Measurements from ENCODE around the gene SP140L. TPM values are rescaled to one million over a fixed set of nuclear protein-coding genes. Genes with fewer than 3 reads are reported as not detected.

The SP140L gene
- total RNA-seq, 6 donors from 2014 or later = 15.5 to 38.8 (median 18.9) TPM

DNA sequence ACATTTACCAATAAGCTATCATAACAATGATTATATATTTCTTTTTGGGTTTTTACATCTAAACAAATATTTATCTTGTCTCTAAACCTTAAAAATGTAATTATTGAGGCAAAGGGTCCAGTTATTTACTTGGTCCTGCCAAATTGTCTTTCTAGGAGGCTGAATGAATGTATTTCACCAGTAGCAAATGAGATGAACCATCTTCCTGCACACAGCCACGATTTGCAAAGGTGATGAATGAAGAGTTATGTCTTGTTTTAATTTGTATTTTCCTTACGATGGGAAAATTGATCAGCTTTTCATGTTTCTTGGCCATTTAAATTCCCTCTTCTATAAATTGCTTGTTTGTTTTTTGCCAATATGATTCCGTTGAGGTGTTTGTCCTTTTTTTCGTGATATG is 90.4 kb downstream of the SP140L start:
- Histone ChIP-seq H3K36me3 (peaks cover 0 to 4% (median 0%) of the 10 kb centered on the region in 4 donors), H3K9me3 (no peaks in the 10 kb centered on the region), H3K4me1 (peaks cover 45 to 85% (median 57%) of the 10 kb centered on the region in 4 donors), H3K27ac (peak overlapping the region; percentile 24 to 96 (median 94)), H3K27me3 (no peaks in the 10 kb centered on the region), H3K4me3 (peak overlapping the region; percentile 54 to 75 (median 72))
- no peak for ATAC-seq (ENCODE audit: low FRiP score in 2 of 2)
- TF ChIP-seq POLR2A (IDR thresholded peaks at IDR 0.05) (no peak), EP300 (IDR thresholded peaks at IDR 0.05) (no peak), POLR2AphosphoS5 (IDR thresholded peaks at IDR 0.05) (no peak)
- TF ChIP-seq, protein P1, sequence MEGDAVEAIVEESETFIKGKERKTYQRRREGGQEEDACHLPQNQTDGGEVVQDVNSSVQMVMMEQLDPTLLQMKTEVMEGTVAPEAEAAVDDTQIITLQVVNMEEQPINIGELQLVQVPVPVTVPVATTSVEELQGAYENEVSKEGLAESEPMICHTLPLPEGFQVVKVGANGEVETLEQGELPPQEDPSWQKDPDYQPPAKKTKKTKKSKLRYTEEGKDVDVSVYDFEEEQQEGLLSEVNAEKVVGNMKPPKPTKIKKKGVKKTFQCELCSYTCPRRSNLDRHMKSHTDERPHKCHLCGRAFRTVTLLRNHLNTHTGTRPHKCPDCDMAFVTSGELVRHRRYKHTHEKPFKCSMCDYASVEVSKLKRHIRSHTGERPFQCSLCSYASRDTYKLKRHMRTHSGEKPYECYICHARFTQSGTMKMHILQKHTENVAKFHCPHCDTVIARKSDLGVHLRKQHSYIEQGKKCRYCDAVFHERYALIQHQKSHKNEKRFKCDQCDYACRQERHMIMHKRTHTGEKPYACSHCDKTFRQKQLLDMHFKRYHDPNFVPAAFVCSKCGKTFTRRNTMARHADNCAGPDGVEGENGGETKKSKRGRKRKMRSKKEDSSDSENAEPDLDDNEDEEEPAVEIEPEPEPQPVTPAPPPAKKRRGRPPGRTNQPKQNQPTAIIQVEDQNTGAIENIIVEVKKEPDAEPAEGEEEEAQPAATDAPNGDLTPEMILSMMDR (IDR thresholded peaks at IDR 0.05) = no peak
- no peak for DNase-seq
- 36 to 38% methylated on average over 4 of the region's 4 CpGs for WGBS, 2 donors

DNA sequence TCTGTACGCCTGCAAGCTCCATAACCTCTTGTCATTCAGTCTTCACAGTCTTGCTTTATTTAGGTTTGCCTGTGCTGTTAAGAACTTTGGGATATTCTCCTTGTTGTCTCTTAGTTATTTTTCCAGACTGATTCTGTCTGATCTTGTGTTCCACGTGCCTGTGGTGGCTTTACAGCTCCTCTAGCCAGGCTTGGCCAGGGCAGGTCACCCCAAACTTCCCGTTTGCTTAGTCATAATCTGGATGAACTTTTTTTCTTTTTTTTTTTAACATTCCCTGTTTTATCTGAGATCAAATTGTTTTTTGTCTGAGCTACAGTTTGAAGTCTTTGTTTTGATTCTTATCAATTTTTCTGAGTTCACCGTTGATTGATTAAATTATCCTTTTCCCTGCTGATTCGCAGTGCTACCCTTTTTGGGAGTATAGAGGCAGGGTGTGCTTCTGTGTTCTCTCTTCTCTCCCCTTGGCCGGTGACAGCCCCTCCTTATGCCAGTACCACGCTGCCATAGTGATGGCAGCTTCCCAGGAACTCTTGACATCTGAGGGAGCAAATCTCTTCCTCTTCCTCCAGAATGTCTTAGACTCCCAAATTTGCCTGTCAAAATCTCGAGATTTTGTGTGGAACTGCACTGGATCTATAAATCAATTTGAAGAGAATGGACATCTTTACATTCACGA is 91.5 kb downstream of the SP140L start:
- Histone ChIP-seq H3K9me3 (no peaks in the 10 kb centered on the region), H3K36me3 (peaks cover 0 to 4% (median 0%) of the 10 kb centered on the region in 4 donors), H3K27me3 (no peaks in the 10 kb centered on the region), H3K4me3 (peak overlapping the region; percentile 22 to 75 (median 63)), H3K4me1 (peaks cover 52 to 85% (median 63%) of the 10 kb centered on the region in 4 donors), H3K27ac (peak overlapping the region in 3 of 4 donors; percentile 92 to 96 (median 96))
- ATAC-seq (ENCODE audit: low FRiP score in 2 of 2) (no peak), DNase-seq (peak in 1 of 2 donors; percentile 69)
- TF ChIP-seq EP300 (IDR thresholded peaks at IDR 0.05) (no peak), POLR2AphosphoS5 (IDR thresholded peaks at IDR 0.05) (no peak), POLR2A (IDR thresholded peaks at IDR 0.05) (no peak)
- TF ChIP-seq, protein P1 (IDR thresholded peaks at IDR 0.05) = no peak
- 30 to 33% methylated on average over 9 of the region's 9 CpGs for WGBS, 2 donors

DNA sequence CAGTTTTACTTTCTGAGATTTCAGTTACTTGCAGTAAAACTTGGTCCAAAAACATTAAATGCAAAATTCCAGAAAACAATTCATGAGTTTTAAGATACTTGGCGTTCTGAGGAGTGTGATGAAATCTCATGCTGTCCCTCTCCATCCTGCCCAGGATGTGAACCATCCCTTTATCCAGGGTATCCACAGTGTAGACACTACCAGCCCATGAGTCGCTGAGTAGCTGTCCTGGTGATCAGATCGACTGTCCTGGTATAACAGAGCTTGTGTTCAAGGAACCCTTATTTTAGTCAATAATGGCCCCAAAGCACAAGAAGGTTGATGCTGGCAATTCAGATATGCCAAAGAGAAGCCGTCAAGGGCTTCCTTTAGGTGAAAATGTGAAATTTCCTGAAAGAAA is 92.2 kb downstream of the SP140L start:
- no peaks in the 10 kb centered on the region for H3K9me3 ChIP-seq
- DNase-seq = no peak
- H3K27me3 ChIP-seq = no peaks in the 10 kb centered on the region
- ATAC-seq (ENCODE audit: low FRiP score in 2 of 2) = no peak
- TF ChIP-seq EP300 (IDR thresholded peaks at IDR 0.05) (no peak), POLR2A (IDR thresholded peaks at IDR 0.05) (no peak), POLR2AphosphoS5 (IDR thresholded peaks at IDR 0.05) (no peak)
- TF ChIP-seq, protein P1 (IDR thresholded peaks at IDR 0.05) = no peak
- H3K36me3 ChIP-seq = peaks cover 0 to 6% (median 0%) of the 10 kb centered on the region in 4 donors
- H3K4me3 ChIP-seq = peak overlapping the region in 2 of 4 donors; percentile 72 to 75
- H3K27ac ChIP-seq = peak overlapping the region in 2 of 4 donors; percentile 30 to 96
- H3K4me1 ChIP-seq = peaks cover 58 to 86% (median 67%) of the 10 kb centered on the region in 4 donors
- 74 to 77% methylated on average over 4 of the region's 4 CpGs for WGBS, 2 donors

DNA sequence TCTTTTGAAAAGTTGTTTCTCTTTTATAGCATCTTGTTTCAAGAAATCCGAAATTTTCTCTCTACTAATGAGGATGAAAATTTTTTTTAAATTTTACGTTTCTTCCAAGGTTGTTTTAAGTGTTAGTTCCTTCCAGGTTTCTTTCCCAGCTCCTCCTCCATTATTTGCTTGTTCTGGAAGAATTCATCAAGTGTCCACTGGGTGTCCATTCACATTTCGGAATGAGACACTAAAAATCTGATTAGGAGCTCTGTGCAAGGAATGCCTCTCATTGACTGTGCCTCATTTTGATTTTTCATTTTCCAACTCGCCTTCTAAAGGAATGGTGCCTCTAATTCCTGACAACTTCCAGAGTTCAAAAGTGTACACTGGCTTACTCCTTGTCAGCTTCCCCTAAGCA is 95.2 kb downstream of the SP140L start:
- peak overlapping the region in 1 of 4 donors; percentile 74 for H3K27ac ChIP-seq
- 77 to 79% methylated on average over 4 of the region's 4 CpGs for WGBS, 2 donors
- H3K4me3 ChIP-seq = no peak overlapping the region
- H3K27me3 ChIP-seq = no peaks in the 10 kb centered on the region
- H3K4me1 ChIP-seq = peaks cover 62 to 98% (median 79%) of the 10 kb centered on the region in 4 donors
- no peaks in the 10 kb centered on the region for H3K9me3 ChIP-seq
- peaks cover 0 to 6% (median 0%) of the 10 kb centered on the region in 4 donors for H3K36me3 ChIP-seq
- TF ChIP-seq POLR2AphosphoS5 (IDR thresholded peaks at IDR 0.05) (no peak), POLR2A (IDR thresholded peaks at IDR 0.05) (no peak), EP300 (IDR thresholded peaks at IDR 0.05) (no peak)
- TF ChIP-seq, protein P1 (IDR thresholded peaks at IDR 0.05) = peak in 1 of 6 experiments; percentile 20
- DNase-seq (no peak), ATAC-seq (ENCODE audit: low FRiP score in 2 of 2) (no peak)

All from upper lobe of left lung (tissue), 6 donors.